Esophagus (tissue), 2 donors: Measurements from ENCODE around the gene PLEKHA1. TPM values are rescaled to one million over a fixed set of nuclear protein-coding genes. Genes with fewer than 3 reads are reported as not detected.

Experiments used
- H3K27ac ChIP-seq, 2 donors: one replicate each; pipeline ENCODE4 v1.5.1; 2013; ENCODE audit warnings: low read depth in 2 of 2, mild to moderate bottlenecking in 2 of 2, inconsistent platforms in 1 of 2, low read length in 1 of 2, moderate library complexity in 1 of 2
- H3K27me3 ChIP-seq, 2 donors: one replicate each; pipeline ENCODE4 v1.6.1; 2013; ENCODE audit warnings: low read length in 2 of 2, control low read depth in 1 of 2, mild to moderate bottlenecking in 1 of 2; ENCODE audit not compliant: insufficient read depth in 2 of 2, control insufficient read depth in 1 of 2
- H3K36me3 ChIP-seq, 2 donors: one replicate each; pipeline ENCODE4 v1.6.1; 2013; ENCODE audit warnings: low read length in 1 of 2; ENCODE audit not compliant: control insufficient read depth in 2 of 2, insufficient read depth in 2 of 2
- H3K4me1 ChIP-seq, 2 donors: one replicate each; pipeline ENCODE4 v1.6.1; 2013; ENCODE audit warnings: low read length in 1 of 2; ENCODE audit not compliant: control insufficient read depth in 2 of 2, insufficient read depth in 2 of 2
- H3K4me3 ChIP-seq, 2 donors: one replicate each; pipeline ENCODE4 v1.5.1; 2013; ENCODE audit warnings: low read length in 2 of 2, mild to moderate bottlenecking in 2 of 2, low read depth in 1 of 2, moderate library complexity in 1 of 2
- H3K9me3 ChIP-seq, 2 donors: one replicate each; pipeline ENCODE4 v1.6.1; 2013; ENCODE audit warnings: mild to moderate bottlenecking in 2 of 2, low read depth in 1 of 2, low read length in 1 of 2, moderate library complexity in 1 of 2; ENCODE audit not compliant: control insufficient read depth in 2 of 2, insufficient read depth in 1 of 2
- WGBS, 2 donors: extraction: QIAGEN DNeasy Blood & Tissue Kit; methylation state at CpG; one replicate each; pipeline ENCODE4 v1.1.7; 2013; 5-methylcytosine and 5-hydroxymethylcytosine counted together
- polyA plus RNA-seq, 2 donors: library from polyadenylated mRNA; stranded (reverse); fragments of 200-250 nt; gene quantifications; one replicate each; pipeline ENCODE4 v1.2.3, GENCODE V29; 2013
- donor health status: healthy with polysubstance abuse.
- donor health status: Bipolar disorder and iron deficiency.

Gene PLEKHA1
- polyA plus RNA-seq, 2 donors = 14.8 to 19.8 TPM

DNA sequence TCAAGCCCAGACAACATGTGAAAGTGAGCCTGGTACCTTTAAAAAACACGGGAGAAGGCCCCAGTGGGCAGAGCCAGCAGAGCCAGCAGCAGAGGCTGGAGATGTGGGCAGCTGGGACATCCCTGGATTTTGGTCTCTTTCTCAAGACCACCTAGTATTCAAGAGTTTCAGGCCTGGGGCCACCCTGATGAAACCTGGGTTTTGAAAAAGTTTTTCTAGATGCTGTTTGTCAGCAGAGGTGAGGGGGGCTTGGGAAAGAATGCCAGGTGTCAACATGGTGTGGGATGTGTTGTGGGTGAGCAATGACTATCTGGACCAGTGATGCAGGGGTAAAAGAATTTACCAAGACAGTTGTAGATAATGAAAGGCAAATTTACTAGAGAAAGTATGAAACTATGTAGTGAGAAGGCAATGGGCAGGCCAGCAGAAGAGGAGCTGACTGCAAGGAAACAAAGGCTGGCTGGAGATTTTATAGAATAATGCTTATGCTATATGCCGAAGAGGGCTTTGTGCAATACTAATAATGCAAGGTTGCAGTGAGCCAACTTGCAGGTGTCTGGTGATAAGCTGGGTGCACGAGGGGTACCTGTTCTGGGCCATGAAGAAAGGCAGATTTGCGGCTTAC, 28.1 kb upstream of the PLEKHA1 start:
- Histone ChIP-seq H3K27me3 (no peaks in the 10 kb centered on the region), H3K27ac (no peak overlapping the region), H3K9me3 (no peaks in the 10 kb centered on the region), H3K4me3 (no peak overlapping the region), H3K36me3 (no peaks in the 10 kb centered on the region), H3K4me1 (no peaks in the 10 kb centered on the region)
- 90 to 91% methylated on average over 4 of the region's 4 CpGs for WGBS, 2 donors

DNA sequence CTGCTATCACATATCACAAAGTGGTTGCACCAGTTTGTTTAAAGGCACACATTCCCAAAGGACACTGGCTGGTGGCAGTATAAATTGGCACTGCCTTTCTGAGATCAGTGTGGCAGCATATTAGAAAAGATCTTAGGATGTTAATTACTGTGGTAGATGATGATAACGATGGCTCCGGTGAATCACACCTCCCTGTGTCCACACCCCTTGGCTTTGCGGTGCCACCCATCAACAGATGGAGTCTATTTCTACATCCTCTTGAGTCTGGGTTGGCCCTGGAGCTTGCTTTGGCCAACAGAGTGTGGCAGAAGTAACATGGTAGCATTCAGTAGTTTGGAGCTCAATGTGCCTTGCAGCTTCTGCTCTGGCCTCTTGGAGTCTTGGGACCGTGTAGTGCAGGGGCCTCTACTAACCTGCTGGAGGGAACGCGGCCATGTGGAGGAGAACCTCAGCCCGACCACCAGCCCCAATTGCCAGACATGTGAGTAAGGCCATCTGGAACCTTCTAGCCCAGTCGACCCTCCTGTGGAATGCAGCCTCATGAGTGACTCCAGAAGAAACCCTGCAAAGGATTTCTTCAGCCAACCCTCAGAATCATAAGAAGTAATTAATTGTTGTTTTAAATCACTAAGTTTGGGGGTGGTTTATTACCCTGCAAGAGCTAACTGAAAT, 27.2 kb upstream of the PLEKHA1 start:
- Histone ChIP-seq H3K36me3 (no peaks in the 10 kb centered on the region), H3K4me1 (no peaks in the 10 kb centered on the region), H3K27ac (no peak overlapping the region), H3K27me3 (no peaks in the 10 kb centered on the region), H3K4me3 (no peak overlapping the region), H3K9me3 (no peaks in the 10 kb centered on the region)
- WGBS, 2 donors = 73 to 77% methylated on average over 8 of the region's 8 CpGs

DNA sequence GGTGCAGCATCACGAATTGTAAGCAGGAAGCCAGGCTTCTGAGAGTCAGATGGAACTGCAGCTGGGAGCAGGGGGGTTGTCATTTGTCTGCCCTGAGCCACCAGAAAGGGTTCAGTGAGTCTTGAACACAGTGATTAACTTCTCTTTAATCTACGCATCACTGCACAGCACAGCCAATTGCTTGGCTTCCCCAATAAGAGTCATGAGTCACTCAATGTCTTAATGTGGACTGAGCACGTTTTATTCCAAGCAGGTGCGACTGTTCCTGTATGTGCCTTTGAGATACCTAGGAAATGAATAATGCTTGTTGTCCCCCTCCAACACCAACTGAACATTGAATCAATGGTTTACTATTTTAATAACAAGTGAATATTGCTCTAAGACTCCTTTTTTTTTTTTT, 26.0 kb upstream of the PLEKHA1 start:
- Histone ChIP-seq H3K27me3 (no peaks in the 10 kb centered on the region), H3K4me1 (no peaks in the 10 kb centered on the region), H3K36me3 (no peaks in the 10 kb centered on the region), H3K9me3 (no peaks in the 10 kb centered on the region), H3K27ac (no peak overlapping the region), H3K4me3 (no peak overlapping the region)
- WGBS, 2 donors = 45 to 54% methylated on average over 4 of the region's 4 CpGs

DNA sequence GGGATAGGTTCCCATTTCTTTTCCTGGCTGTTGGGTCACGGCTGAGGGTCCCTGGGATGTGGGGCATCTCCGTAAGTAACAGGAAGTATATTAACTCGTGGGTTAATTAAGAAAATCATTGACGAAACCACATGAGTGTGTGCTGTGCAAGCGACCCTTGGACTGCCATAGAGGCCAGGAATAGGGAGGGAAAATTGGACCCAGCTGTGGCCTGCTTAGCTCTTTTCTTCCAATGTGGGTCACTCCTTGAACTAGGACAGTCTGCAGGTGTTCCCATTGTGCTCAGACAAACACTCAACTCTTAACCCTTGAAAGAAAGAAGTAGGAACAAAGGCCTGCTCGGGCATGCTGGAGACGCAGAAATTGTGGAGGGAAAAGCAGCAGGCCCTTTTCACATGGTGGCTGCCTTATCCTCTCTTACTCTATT, 25.6 kb upstream of the PLEKHA1 start:
- H3K4me1 ChIP-seq = no peaks in the 10 kb centered on the region

DNA sequence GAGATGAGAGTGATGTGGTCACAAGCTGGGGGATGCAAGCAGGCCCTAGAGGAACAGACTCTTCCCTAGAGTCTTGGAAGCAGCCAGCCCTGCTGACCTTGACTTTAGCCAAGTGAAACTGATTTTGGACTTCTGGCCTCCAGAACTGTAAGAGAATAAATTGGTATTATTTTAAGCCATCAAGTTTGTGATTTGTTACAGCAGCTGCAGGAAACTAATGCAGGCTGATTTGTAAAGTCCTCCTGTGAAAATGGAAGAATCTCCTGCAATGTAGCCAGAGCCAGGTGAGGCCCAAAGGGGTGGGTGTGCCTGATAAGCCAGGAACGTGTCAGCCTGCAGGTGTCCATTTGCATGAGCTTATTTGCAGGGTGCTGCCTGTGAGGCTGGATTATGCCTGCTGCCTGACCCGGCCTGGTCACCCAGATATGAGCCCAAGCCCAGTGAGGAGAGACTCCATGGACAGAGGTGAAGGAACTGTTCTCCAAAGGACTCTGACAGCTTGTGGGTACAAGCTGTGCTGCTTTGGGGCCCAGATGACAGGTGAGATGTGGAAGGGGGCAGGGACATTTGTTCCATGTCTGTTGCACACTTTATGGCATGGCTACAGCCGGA, 24.6 kb upstream of the PLEKHA1 start:
- Histone ChIP-seq H3K4me1 (no peaks in the 10 kb centered on the region), H3K9me3 (no peaks in the 10 kb centered on the region)

More for the DNA sequence above, 25.6 kb upstream of the PLEKHA1 start:
- no peak overlapping the region for H3K4me3 ChIP-seq
- no peaks in the 10 kb centered on the region for H3K27me3 ChIP-seq
- WGBS, 2 donors = 65 to 67% methylated on average over 7 of the region's 7 CpGs
- H3K27ac ChIP-seq = no peak overlapping the region
- no peaks in the 10 kb centered on the region for H3K9me3 ChIP-seq
- H3K36me3 ChIP-seq = no peaks in the 10 kb centered on the region

DNA sequence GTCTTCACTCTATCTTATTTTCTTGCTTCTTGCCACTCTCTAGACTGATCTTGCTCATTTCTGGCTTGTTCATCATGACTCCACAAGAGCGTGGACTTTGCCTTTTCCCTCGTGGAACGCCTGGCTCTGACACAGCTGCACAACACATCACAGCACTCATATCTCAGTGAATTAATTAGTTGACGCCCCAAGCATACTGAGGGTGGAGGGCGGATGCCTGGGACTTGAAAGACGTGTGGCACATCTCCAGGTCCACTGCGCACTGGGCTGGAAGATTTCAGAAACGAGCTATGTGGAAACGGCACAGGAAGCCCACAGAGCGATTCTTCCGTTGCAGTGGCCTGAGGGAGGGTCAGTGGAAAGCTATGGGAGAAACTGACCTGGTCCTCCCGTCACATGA, 23.6 kb upstream of the PLEKHA1 start:
- no peak overlapping the region for H3K27ac ChIP-seq
- H3K4me3 ChIP-seq = no peak overlapping the region
- H3K4me1 ChIP-seq = no peaks in the 10 kb centered on the region
- no peaks in the 10 kb centered on the region for H3K36me3 ChIP-seq
- 75 to 81% methylated on average over 12 of the region's 12 CpGs for WGBS, 2 donors
- H3K9me3 ChIP-seq = no peaks in the 10 kb centered on the region
- H3K27me3 ChIP-seq = no peaks in the 10 kb centered on the region

More for the DNA sequence above, 24.6 kb upstream of the PLEKHA1 start:
- WGBS, 2 donors = 58 to 70% methylated on average over 3 of the region's 3 CpGs
- Histone ChIP-seq H3K27ac (no peak overlapping the region), H3K36me3 (no peaks in the 10 kb centered on the region), H3K4me3 (no peak overlapping the region), H3K27me3 (no peaks in the 10 kb centered on the region)

DNA sequence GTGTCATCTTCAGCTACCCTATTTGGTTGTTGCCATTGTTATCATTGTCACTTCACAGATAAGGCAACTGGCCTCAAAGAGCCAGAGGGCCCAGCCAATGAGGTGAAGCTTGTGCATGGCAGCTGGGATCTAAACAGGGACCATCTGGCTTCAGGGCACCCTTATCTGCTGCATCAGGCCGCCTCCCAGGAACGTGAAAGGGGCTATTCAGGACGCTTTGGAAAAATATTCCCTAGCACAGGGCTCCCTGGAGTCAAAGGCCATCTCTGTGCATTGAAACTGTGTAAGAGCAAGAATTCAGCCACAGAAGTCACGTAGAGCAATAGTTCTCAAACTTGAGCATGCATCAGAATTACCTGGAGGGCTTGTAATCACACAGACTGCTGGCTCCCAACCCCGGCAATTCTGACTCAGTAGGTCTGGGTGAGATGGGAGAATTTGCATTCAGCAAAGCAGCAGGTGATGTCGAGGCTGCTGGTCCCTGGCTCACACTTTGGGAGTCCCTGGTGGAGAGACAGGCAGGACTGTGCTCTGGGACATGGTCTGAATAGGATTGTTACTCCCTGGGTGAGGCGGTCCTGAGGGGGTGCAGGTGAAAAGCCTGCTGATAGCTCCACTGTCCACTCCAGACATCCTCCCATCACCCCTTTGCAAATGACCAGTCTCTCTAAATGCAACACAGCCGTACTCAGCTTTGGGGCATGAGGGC, 21.5 kb upstream of the PLEKHA1 start:
- Histone ChIP-seq H3K4me1 (no peaks in the 10 kb centered on the region), H3K36me3 (no peaks in the 10 kb centered on the region), H3K27ac (no peak overlapping the region), H3K27me3 (no peaks in the 10 kb centered on the region), H3K4me3 (no peak overlapping the region), H3K9me3 (no peaks in the 10 kb centered on the region)
- WGBS, 2 donors = 64 to 70% methylated on average over 8 of the region's 8 CpGs

DNA sequence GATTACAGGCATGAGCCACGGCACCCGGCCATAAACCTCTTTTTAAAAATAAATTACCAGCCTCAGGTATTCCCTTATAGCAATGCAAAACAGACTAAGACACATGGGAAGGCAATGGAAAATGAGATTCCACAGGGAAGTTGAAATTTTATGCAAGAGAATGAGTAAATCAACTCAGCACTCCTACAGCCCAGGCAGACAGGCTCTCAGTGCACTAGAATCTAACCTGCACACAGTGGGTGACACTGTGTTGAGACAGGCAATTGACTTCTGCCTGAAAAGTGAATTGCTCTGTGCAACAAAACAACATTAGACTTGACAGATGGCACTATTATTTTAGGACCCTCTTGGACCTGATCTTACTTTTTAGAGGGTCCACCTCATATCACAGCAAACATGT, 20.1 kb upstream of the PLEKHA1 start:
- H3K4me3 ChIP-seq = no peak overlapping the region
- H3K9me3 ChIP-seq = peaks cover 0 to 4% of the 10 kb centered on the region in 2 donors
- H3K27me3 ChIP-seq = no peaks in the 10 kb centered on the region
- whole genome bisulfite sequencing, 2 donors = 75 to 89% methylated on average over 2 of the region's 2 CpGs
- H3K36me3 ChIP-seq = no peaks in the 10 kb centered on the region
- no peak overlapping the region for H3K27ac ChIP-seq
- H3K4me1 ChIP-seq = no peaks in the 10 kb centered on the region

DNA sequence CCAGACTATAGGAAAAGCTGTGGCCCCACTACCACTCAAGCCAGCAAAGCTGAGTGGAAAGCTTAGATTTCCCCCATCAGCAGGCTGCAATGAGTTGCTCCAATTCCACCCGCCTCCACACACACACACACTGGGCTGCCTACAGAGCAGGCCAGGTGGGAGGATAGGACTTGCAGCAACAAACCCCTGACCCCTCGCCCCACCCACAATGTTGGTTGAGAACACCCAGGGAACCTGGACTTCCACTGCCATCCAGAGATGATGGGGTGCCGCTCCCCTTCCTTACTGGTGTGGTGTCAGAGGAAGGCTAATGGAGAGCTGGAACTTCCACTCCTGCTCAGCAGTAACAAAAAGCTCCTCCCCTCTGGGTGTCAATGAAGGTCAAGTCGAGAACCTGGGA, 16.8 kb upstream of the PLEKHA1 start:
- Histone ChIP-seq H3K27ac (no peak overlapping the region), H3K36me3 (no peaks in the 10 kb centered on the region), H3K9me3 (peaks cover 0 to 4% of the 10 kb centered on the region in 2 donors), H3K4me3 (no peak overlapping the region), H3K27me3 (no peaks in the 10 kb centered on the region), H3K4me1 (no peaks in the 10 kb centered on the region)
- 93 to 94% methylated on average over 4 of the region's 4 CpGs for WGBS, 2 donors
